Activated CD4-positive, alpha-beta T cell treated with anti-CD3 and anti-CD28 coated beads, Interleukin-2, amount 10 ng/mL, durations not matched to agents 7 days and 5 days (primary cell): ENCODE data around the gene SNAI3. TPM values are rescaled to one million over a fixed set of nuclear protein-coding genes. Genes with fewer than 3 reads are reported as not detected.

Experiments used
- CTCF ChIA-PET: fragments of 350-600 bp; sonication (Branson Sonifier 250); formaldehyde crosslinking; loops from one replicate; lab custom pipeline; 2021; ENCODE audit warnings: antibody characterized with exemption; lab: Charles Lee
- POLR2A ChIA-PET: fragments of 350-600 bp; sonication (Branson Sonifier 250); formaldehyde crosslinking; loops from one replicate; lab custom pipeline; 2021; ENCODE audit warnings: antibody characterized with exemption; lab: Charles Lee
- DNase-seq: peaks from one replicate; pipeline ENCODE4 v3.0.0-alpha.2; 2020
- H3K27ac Mint-ChIP-seq: one replicate; pipeline ENCODE4 v1.8.0; 2021; ENCODE audit warnings: mild to moderate bottlenecking, moderate library complexity, mixed read lengths
- H3K27me3 Mint-ChIP-seq: one replicate; pipeline ENCODE4 v1.8.0; 2021; ENCODE audit warnings: mixed read lengths
- H3K36me3 Mint-ChIP-seq: one replicate; pipeline ENCODE4 v1.8.0; 2021; ENCODE audit warnings: low read depth, mixed read lengths
- H3K4me1 Mint-ChIP-seq: one replicate; pipeline ENCODE4 v1.8.0; 2021; ENCODE audit warnings: mixed read lengths
- H3K4me3 Mint-ChIP-seq: one replicate; pipeline ENCODE4 v1.8.0; 2021; ENCODE audit warnings: mild to moderate bottlenecking, moderate library complexity, mixed read lengths
- H3K9me3 Mint-ChIP-seq: one replicate; pipeline ENCODE4 v1.8.0; 2021; ENCODE audit warnings: mixed read lengths
- total RNA-seq, 2 experiments: library from RNA; stranded (reverse); gene quantifications; one replicate each; pipeline ENCODE4 v1.2.3, GENCODE V29; 2021

SNAI3 gene
- total RNA-seq, 2 experiments from 2014 or later, result 21.0 to 24.2 TPM

DNA sequence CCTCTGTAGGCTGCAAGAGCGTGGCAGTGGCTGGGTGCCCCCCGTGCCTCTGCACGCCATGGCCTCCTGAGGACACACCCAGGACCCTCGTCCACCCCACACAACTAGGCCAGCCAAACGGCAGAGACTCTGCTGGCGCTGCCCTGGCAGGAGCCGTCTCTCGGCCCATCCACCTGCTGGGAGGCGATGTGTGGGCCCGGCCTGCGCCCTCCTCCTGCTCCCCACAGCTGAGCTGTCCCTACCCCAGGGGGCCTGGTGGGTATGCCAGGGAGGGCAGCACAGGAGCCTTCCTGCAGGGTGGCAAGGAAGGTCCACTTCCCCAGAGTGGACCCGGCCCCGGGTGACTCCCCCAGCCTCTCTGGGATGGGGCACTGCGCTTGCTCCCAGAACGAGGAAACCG, 12.9 kb upstream of the SNAI3 start:
- H3K9me3 Mint-ChIP-seq, result no peaks in the 10 kb centered on the region
- H3K27ac Mint-ChIP-seq, result peak overlapping the region; percentile 98
- peak overlapping the region; percentile 85 for H3K4me3 Mint-ChIP-seq
- peaks cover 67% of the 10 kb centered on the region for H3K36me3 Mint-ChIP-seq
- H3K27me3 Mint-ChIP-seq, result no peaks in the 10 kb centered on the region
- H3K4me1 Mint-ChIP-seq, result peaks cover 64% of the 10 kb centered on the region
- no peak for DNase-seq
- ChIA-PET CTCF (no interaction called here), POLR2A (no interaction called here)

DNA sequence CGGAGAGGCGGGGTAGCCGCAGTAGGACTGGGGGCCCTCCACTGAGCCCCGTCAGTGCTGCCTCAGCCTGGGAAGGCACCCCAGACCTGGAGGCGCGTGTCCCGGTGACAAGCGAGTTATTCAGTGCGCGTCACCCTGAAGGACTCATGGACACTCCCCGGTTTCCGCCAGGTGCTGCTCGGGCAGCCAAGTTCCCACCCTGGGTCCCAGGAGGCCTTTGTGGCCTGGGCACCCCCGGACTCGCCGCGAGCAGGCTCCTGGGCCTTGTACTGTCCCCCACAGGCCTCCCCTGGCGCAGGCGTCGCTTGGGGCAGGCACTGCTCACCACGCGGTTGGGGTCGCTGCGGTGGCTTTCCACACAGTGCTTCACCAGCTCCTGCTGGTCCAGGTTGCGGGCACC, 12.3 kb upstream of the SNAI3 start:
- POLR2A ChIA-PET, result no interaction called here
- Mint-ChIP-seq H3K4me1 (peaks cover 64% of the 10 kb centered on the region), H3K4me3 (no peak overlapping the region), H3K27me3 (no peaks in the 10 kb centered on the region), H3K9me3 (no peaks in the 10 kb centered on the region), H3K36me3 (peaks cover 62% of the 10 kb centered on the region), H3K27ac (peak overlapping the region; percentile 78)
- no peak for DNase-seq
- CTCF ChIA-PET, result no interaction called here

DNA sequence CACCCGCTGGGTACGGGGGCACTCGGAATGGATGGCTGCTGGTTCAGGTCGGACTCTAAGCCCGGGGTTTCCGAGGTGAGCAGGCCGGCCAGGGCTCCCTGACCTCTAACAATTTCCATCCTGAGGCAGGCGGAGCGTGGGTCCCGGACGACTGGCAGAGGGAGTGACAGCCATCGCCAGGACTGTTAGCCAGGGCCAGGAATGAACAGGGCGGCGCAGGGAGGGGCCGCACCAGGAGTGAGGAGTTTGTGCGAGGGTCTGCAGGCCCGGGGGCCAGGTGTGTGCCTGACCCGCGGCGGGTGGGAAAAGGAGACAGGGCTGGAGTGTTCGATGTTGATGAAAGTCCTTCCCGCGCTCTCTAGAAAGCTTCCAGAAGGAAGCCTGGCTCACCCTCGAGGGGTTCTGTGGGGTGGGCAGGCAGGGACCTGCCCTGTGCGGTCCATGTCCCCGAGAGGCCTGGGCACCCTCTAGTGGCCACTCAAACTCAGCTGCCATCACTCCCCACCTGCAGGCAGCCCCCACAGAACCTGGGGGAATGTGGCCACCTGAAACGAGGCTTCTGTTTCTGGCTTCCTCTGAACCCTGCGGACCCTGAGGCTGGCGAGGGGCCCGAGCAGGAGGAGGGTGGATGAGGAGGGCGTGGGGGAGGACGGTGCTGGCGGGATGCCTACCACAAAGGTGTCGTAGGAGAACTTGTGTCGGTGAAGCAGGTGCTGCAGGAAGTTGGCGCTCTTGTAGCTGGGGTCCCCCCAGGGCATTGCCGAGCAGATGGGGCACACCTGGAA, 11.7 kb upstream of the SNAI3 start:
- Mint-ChIP-seq H3K27ac (peak overlapping the region; percentile 78), H3K9me3 (no peaks in the 10 kb centered on the region), H3K4me1 (peaks cover 65% of the 10 kb centered on the region), H3K4me3 (no peak overlapping the region), H3K27me3 (no peaks in the 10 kb centered on the region), H3K36me3 (peaks cover 55% of the 10 kb centered on the region)
- peak; percentile 31 for DNase-seq
- ChIA-PET CTCF (interaction anchor here (0.7 kb wide), 1 partner anchor 68 kb away, joined by 3 read pairs; no protein-coding TSS in a partner anchor), POLR2A (no interaction called here)

DNA sequence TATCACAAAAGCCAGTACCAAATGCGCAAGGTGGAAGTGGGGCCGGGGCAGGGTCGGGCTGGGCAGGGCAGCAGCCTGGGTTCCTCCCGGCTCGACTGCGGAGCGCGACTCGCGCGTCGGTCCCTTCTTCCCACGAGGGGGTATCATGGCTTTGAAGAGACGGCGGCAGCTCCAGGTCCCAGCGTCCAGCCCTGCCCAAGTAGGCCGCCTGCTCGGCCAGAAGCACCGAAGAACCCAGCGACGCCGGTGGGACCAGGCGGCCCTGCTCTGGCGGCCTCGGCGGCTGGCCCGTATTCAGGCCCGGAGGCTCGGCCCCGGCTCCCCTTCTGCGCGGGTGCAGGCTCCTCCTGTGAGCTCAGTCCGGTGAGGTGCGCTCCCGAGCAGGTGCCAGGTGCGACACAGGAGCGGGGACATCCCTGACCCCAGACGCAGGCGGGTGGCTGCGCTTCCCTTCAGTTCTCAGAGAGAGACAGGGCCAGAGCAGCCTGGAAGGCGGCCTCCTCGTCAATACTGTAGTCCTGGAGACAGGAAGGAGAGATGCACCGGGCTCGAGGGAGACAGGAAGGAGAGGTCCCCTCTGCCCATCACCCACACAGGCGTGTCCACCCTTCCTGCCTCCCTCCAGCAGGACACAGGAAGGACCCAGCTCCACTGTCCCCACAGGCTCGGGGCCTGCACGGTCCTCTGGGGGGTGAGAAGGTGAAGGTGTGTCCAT, 11.0 kb upstream of the SNAI3 start:
- Mint-ChIP-seq H3K27me3 (no peaks in the 10 kb centered on the region), H3K4me3 (no peak overlapping the region), H3K36me3 (peaks cover 49% of the 10 kb centered on the region), H3K27ac (peak overlapping the region; percentile 78), H3K4me1 (peaks cover 66% of the 10 kb centered on the region), H3K9me3 (no peaks in the 10 kb centered on the region)
- no peak for DNase-seq
- ChIA-PET CTCF (interaction anchor here (0.7 kb wide), 1 partner anchor 69 kb away, joined by 3 read pairs; no protein-coding TSS in a partner anchor), POLR2A (no interaction called here)

DNA sequence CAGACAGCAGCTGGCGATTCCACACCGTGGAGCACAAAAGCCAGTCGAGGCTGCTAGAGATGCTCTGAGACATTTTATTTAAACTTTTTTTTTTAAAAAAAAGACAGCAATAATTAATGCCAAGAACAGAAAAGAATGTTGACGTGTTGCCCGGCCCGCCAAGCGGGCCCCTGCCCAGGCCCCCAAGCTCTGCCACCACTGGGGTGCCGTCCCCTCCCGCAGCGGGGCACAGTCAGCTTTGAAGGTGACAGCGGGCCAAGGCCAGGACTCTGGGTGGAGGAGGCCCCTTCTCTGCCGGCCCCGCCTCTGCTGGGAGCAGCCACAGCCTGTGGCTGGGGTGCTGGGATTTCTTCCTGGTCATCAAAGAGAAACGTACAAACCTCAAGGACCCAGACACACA, 10.1 kb upstream of the SNAI3 start:
- Mint-ChIP-seq H3K4me1 (peaks cover 67% of the 10 kb centered on the region), H3K27me3 (no peaks in the 10 kb centered on the region), H3K4me3 (no peak overlapping the region), H3K27ac (no peak overlapping the region), H3K36me3 (peaks cover 41% of the 10 kb centered on the region), H3K9me3 (no peaks in the 10 kb centered on the region)
- no peak for DNase-seq
- ChIA-PET CTCF (no interaction called here), POLR2A (interaction anchor here (0.7 kb wide), 1 partner anchor 15 kb away, joined by 3 read pairs; no protein-coding TSS in a partner anchor)

DNA sequence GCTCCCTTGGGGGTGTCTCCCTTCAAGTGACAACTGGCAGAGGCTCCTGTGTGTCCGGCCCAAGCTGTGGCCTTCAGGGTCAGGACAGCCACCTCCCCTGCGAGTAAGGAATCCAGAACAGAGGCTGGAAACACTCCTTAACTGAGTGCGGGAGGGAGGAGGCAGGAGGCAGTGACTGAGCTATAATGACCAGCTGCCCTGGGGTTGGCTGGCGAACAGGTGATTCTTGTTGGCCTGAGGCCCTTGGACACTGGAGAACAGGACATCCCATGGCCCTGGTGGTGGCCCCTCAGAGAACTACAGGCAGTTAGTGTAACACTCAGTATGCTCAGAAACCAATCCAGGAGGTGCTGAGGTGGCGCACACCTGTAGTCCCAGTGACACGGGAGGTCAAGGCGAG, 9.4 kb upstream of the SNAI3 start:
- Mint-ChIP-seq H3K9me3 (no peaks in the 10 kb centered on the region), H3K27ac (peak overlapping the region; percentile 72), H3K27me3 (no peaks in the 10 kb centered on the region), H3K36me3 (peaks cover 39% of the 10 kb centered on the region), H3K4me3 (no peak overlapping the region), H3K4me1 (peaks cover 71% of the 10 kb centered on the region)
- ChIA-PET CTCF (interaction anchor here (1.1 kb wide), 1 partner anchor 11 kb away, joined by 3 read pairs; no protein-coding TSS in a partner anchor), POLR2A (no interaction called here)
- no peak for DNase-seq

DNA sequence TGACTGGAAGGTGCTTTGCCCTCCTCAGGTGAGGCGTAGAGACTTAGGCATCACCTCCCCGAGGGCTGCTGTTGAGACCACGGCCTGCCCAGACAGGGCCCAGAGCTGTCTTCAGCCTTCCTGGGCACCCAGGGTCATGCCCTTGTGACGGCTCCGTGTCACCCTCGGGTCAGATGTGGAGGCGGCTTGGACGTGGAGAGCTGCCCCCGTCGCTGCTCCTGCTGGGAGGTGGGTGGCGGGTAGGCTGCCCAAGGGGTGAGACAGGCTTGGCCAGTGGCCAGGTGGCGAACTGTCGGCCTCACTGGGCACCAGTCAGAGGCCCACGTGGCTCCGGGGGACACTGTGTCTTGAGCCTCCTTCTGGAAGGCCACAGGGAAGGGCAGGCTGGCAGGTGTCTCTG, 8.9 kb upstream of the SNAI3 start:
- POLR2A ChIA-PET, result no interaction called here
- H3K27me3 Mint-ChIP-seq, result no peaks in the 10 kb centered on the region
- no peak overlapping the region for H3K27ac Mint-ChIP-seq
- peaks cover 71% of the 10 kb centered on the region for H3K4me1 Mint-ChIP-seq
- peaks cover 33% of the 10 kb centered on the region for H3K36me3 Mint-ChIP-seq
- CTCF ChIA-PET, result interaction anchor here (1.1 kb wide), 1 partner anchor 10 kb away, joined by 3 read pairs; no protein-coding TSS in a partner anchor
- DNase-seq, result no peak
- H3K4me3 Mint-ChIP-seq, result no peak overlapping the region
- no peaks in the 10 kb centered on the region for H3K9me3 Mint-ChIP-seq

DNA sequence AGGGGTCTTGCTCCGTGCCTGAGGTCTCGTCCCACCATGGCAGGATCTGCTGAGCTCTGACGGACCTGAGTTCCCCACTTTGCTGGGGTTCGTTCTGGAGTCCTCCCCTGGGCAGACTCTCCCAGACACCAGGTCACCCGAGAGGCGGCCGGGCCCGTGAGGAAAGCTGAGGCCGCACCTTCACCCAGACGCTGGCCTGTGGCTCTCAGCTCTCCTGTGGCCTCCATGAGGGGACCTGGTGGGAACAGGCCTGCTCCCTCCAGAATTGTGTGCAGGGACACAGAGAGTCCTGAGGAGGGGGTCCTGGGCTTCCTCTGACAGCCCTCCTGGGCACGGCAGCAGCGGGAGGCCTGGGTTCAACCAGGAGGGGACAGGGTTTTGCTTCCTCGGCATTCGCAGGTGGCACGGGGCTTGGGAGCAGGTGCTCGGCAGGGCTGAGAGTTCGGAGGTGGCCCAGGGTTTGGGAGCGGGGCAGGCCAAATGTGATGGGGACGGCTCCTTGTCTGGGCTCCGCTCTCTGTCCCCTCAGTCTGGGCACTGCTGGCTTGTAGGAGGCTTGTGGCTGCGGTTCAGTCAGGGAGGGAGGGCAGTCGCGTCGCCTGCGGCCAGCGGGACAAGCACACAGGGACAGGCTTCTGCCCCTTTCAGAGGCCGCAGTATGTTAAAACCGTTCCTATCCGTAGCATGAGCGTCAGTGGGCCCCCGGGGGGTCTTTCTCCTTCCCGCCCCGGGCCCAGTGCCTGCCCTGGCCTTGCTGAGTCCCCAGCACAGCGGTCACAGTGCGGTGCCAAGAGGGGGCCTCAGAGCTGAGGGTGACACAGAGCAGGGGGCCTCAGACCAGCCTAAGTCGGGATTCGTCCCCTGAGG, 8.1 kb upstream of the SNAI3 start:
- ChIA-PET CTCF (interaction anchor here (0.8 kb wide), 1 partner anchor 8 kb away, joined by 3 read pairs; no protein-coding TSS in a partner anchor), POLR2A (no interaction called here)
- peaks cover 26% of the 10 kb centered on the region for H3K36me3 Mint-ChIP-seq
- H3K27ac Mint-ChIP-seq, result peak overlapping the region; percentile 77
- no peaks in the 10 kb centered on the region for H3K9me3 Mint-ChIP-seq
- H3K4me1 Mint-ChIP-seq, result peaks cover 71% of the 10 kb centered on the region
- DNase-seq, result no peak
- peak overlapping the region; percentile 22 for H3K4me3 Mint-ChIP-seq
- H3K27me3 Mint-ChIP-seq, result no peaks in the 10 kb centered on the region

DNA sequence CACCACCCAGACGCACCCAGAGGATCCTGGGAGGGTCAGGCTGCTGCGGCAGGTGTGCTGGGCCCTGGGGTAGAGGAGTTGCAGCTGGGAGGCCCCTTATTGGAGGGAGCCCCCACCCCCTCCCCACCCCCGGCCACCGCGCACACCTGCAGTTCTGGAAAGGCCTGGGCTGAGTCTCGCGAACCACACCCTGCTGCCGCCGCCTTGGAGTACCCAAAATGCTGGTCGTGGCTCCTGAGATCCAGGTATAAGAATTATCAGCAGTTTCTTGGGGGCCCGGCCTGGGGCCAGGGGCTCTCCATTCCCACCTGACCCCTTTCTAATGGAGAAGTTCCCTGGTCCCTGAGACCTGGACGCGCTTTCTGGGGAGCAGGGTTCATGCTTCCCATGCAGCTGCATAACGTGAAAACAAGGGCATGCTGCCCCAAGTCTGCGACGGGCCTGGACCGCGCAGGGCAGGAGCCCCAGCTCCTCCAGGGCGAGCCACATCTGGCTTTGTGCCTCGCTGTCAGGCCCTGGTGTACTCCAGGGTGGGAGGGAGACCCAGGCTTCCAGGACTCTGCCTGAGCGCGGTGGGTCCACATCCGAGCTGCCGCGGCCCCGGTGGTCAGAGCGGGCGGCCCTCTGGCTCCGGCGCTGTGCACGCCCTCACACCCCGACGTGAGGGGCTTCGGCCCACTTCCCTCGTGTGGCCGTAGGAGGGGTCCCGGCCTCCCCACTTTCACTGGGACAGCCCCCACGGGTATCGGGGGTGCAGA, 7.3 kb upstream of the SNAI3 start:
- peak overlapping the region; percentile 91 for H3K27ac Mint-ChIP-seq
- ChIA-PET CTCF (interaction anchor here (0.6 to 0.8 kb wide), 2 partner anchors 8 to 532 kb away, joined by 3 read pairs; no protein-coding TSS in a partner anchor), POLR2A (no interaction called here)
- H3K27me3 Mint-ChIP-seq, result no peaks in the 10 kb centered on the region
- peak overlapping the region; percentile 52 for H3K4me3 Mint-ChIP-seq
- no peak for DNase-seq
- peaks cover 25% of the 10 kb centered on the region for H3K36me3 Mint-ChIP-seq
- peaks cover 77% of the 10 kb centered on the region for H3K4me1 Mint-ChIP-seq
- H3K9me3 Mint-ChIP-seq, result no peaks in the 10 kb centered on the region

DNA sequence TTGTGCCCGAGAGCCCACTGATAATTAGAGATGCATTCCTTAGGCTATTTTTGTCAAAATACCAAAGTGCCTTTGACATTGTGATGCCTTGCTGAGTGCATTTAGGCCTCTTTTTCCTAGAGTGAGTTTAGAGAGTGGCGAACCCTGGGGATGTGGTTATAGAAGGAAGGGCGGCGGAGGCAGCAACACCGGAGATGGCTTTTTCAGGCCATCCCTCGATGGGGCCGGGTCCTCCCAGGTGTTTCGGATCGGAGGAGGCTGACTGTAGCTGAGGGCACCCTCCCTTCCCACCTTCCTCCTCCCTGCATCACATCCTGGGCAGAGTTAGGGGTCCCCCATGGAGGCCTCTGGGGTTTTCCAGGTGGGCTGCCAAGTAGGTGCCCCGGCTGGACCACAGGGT, 6.6 kb upstream of the SNAI3 start:
- Mint-ChIP-seq H3K27ac (peak overlapping the region; percentile 91), H3K4me3 (peak overlapping the region; percentile 52), H3K4me1 (peaks cover 77% of the 10 kb centered on the region), H3K36me3 (peaks cover 19% of the 10 kb centered on the region), H3K9me3 (no peaks in the 10 kb centered on the region), H3K27me3 (no peaks in the 10 kb centered on the region)
- POLR2A ChIA-PET, result interaction anchor here (0.6 kb wide), 1 partner anchor 225 kb away, joined by 3 read pairs; no protein-coding TSS in a partner anchor
- CTCF ChIA-PET, result no interaction called here
- peak; percentile 47 for DNase-seq

DNA sequence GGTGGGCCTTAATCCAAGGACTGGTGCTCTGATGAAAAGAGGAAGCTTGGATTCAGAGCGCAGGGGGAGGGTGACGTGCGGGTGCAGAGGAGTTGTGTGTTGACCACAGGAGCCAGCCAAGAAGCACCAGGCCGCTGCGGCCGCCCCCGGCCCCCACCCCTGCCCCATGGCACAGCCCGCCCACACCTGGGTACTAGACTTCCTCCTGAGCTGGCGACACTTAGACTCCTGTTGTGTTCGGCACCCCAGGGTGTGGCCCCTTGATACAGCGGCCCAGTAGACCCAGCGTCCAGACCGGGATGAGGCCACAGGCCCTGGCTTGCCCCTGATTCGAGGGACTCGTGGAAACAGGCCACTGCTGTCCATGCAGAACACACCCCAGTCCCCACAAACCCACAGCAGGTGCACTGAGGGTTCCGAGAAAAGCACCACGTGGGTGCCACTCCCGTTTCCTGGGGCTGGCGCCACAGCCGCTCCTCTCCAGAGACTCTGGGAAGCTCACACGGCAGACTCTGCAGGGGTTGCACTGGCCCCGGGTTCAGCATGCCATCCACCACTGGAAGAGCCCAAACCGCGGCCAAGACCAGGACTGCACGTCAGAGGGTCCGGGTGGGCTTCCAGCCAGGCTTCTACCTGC, 5.7 kb upstream of the SNAI3 start:
- ChIA-PET POLR2A (interaction anchor here (0.6 kb wide), 1 partner anchor 225 kb away, joined by 3 read pairs; no protein-coding TSS in a partner anchor), CTCF (interaction anchor here (0.9 to 1.1 kb wide), 2 partner anchors 12 to 22 kb away, joined by 3 to 4 read pairs; no protein-coding TSS in a partner anchor)
- peaks cover 13% of the 10 kb centered on the region for H3K36me3 Mint-ChIP-seq
- no peaks in the 10 kb centered on the region for H3K9me3 Mint-ChIP-seq
- peaks cover 77% of the 10 kb centered on the region for H3K4me1 Mint-ChIP-seq
- DNase-seq, result peak; percentile 62
- H3K27me3 Mint-ChIP-seq, result no peaks in the 10 kb centered on the region
- peak overlapping the region; percentile 91 for H3K27ac Mint-ChIP-seq
- peak overlapping the region; percentile 52 for H3K4me3 Mint-ChIP-seq
